T-helper 1 cell (primary cell): Measurements from ENCODE around the gene C19orf47.
A peak's percentile ranks its signal among the peaks of the same experiment; 100 is the strongest.

Experiments
- DNase-seq, 5 donors: peaks; one replicate each; pipeline ENCODE4 v3.0.0-alpha.2; 2012 to 2020

Gene C19orf47

DNA sequence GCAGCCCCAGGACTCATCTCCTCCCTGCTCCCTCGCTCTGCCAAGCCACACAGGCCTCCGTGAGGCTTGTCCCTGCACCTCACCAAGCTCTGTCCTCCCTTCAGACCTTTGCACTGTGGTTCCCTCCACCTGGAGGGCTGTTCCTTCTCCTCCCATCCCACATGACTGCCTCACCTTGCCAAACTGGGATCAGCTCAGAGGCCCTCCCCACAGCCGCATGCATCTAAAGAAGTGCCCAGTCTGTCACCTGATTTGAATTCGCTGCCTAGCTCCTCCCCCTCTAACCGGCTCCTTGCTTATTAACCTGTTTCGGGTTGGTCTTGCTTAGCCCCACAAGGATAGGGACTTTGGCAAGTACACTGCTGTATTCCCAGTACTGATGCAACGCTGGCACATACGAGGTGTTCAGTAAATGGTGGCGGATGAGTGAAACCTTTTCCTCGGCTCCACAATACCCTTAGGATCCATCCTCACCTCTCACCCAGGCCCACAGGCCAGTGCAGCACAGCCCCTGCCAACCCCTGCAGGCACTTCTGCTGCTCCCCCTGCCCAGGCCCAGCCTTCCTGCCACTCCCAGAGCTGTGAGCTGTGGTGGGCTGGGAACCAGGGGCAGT, 67.5 kb downstream of the C19orf47 start:
- DNase-seq: no peak

GRCh38 chr19:40279761-40280607, 68.2 kb downstream of the C19orf47 start:
- DNase-seq: no peak

DNA sequence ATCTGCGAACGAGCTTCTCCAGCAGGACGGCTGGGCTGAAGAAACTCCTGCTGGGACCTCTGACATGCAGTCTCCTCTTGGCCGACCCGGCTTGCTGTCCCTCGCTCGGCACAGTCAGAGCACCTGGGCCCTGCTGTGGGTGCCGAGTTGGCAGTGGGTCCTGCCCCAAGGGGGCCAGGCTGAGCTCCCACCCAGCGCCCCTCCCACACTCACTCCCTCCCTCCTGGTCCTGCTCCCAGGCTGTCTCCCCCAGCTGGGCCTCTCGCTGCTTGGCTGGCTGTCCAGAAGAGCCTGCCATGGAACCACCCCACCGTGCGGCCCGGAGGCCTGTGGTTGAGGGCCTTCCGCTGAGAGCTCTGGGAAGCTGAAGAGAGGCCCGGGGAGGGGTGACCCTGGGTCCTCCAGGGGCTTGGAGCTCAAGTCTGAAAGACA, 69.1 kb downstream of the C19orf47 start:
- DNase-seq: no peak

DNA sequence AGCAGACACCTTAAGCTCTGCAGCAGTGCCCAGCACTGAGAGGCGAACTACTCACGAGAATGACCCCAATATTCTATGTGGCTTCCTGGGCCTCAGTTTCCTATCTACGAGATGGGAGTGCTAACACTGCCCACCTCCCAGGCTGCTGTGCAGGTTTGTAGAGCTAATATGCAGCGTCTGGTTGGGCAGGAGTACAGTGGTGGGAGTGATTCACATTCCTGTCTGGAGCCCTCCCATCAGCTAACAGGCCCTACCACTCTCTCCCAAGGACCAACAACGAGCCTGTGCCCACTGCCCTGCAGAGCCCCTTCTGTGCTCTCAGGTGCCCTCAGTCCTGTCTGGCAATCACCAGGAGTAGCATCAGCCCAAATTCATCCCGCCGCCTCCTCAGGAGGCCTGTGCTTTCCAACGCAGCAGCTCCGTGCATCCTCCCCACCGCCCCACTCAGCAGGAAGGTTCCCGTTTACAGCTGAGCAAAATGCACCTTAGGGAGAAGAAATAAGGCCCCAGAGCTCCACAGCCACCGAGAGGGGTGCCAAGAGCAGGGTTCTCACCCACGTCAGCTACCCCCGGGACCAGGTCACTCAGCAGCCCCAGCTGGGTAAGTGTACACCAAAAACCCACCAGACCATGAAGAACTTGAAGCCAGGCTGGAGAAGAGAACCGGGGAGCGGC, 69.7 kb downstream of the C19orf47 start:
- no peak for DNase-seq

DNA sequence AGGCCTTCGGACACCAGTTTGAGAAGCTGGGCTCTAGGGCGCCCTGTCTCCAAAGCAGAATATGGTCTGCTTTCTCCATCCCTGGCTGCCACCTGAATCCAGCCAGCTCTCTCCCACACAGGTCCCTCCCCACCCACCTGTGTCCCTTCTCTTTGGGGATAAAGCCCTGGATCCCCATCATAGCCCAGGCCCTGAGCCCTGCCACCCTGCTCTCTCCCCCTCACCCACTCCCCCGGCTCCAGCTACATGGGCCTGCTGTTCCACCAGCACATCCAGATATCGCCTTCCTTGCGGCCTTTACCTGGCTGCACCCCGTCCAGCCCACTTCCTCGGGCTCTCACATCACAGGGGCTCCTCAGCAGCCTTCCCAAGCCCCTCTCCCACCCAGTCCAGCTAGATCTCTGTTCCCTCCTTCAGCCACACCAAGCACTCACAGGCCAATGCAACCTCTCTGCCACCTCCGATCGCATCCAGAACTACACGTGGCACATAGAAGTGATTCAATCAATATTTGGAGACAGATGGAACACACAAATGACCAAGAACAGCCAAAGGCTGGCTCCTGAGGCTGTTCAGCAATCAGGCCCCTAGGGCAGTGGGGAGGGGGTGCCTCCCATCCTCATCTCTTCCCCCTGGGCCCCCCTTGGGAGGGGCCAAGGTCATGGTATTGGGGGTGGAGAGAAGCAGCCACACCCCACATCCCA, 70.7 kb downstream of the C19orf47 start:
- no peak for DNase-seq

GRCh38 chr19:40274585-40275544, 73.3 kb downstream of the C19orf47 start:
- peak in 2 of 5 donors; percentile 13 to 23 for DNase-seq

- DNase-seq: no peak
Observed at GRCh38 chr19:40273469-40274360, 74.5 kb downstream of the C19orf47 start.

GRCh38 chr19:40272261-40272660, 75.9 kb downstream of the C19orf47 start:
- DNase-seq: no peak

- DNase-seq: no peak
Observed at GRCh38 chr19:40271706-40272105, 76.5 kb downstream of the C19orf47 start.

- DNase-seq: no peak
Observed at GRCh38 chr19:40270362-40271089, 77.7 kb downstream of the C19orf47 start.
